ENCODE results near the gene RNU7-1. TPM values are rescaled to one million over a fixed set of nuclear protein-coding genes. Genes with fewer than 3 reads are reported as not detected.

The RNU7-1 gene
- total RNA-seq, 1 experiment from 2014 or later = not detected

Other genes starting within 250 kb of the RNU7-1 start
- gene PIANP, start 243.0 kb upstream of the RNU7-1 start, total RNA-seq (2014; rRNA removed; shearing (Covaris generic)) = 0.12 and 1.5 TPM in 2 replicates
- 61.0 and 63.3 TPM in 2 replicates for gene COPS7A, start 219.8 kb upstream of the RNU7-1 start, total RNA-seq (2014; rRNA removed; shearing (Covaris generic))
- gene MLF2, start 190.7 kb upstream of the RNU7-1 start, total RNA-seq (2014; rRNA removed; shearing (Covaris generic)) = 178 and 215 TPM in 2 replicates
- gene PTMS, start 177.5 kb upstream of the RNU7-1 start, total RNA-seq (2014; rRNA removed; shearing (Covaris generic)) = 126 and 151 TPM in 2 replicates
- 0.10 and 0.12 TPM in 2 replicates for gene LAG3, start 171.3 kb upstream of the RNU7-1 start, total RNA-seq (2014; rRNA removed; shearing (Covaris generic))
- 3.5 and 5.4 TPM in 2 replicates for gene CD4, start 154.3 kb upstream of the RNU7-1 start, total RNA-seq (2014; rRNA removed; shearing (Covaris generic))
- gene GPR162, start 122.0 kb upstream of the RNU7-1 start, total RNA-seq (2014; rRNA removed; shearing (Covaris generic)) = 1.8 and 2.5 TPM in 2 replicates
- gene P3H3, start 115.4 kb upstream of the RNU7-1 start, total RNA-seq (2014; rRNA removed; shearing (Covaris generic)) = 26.9 and 27.3 TPM in 2 replicates
- 0.10 and 0.72 TPM in 2 replicates for gene GNB3, start 102.9 kb upstream of the RNU7-1 start, total RNA-seq (2014; rRNA removed; shearing (Covaris generic))
- 171 and 198 TPM in 2 replicates for gene CDCA3, start 92.5 kb upstream of the RNU7-1 start, total RNA-seq (2014; rRNA removed; shearing (Covaris generic))
- 61.4 and 62.7 TPM in 2 replicates for gene USP5, start 91.7 kb upstream of the RNU7-1 start, total RNA-seq (2014; rRNA removed; shearing (Covaris generic))
- 2,274 and 2,388 TPM in 2 replicates for gene TPI1, start 76.3 kb upstream of the RNU7-1 start, total RNA-seq (2014; rRNA removed; shearing (Covaris generic))
- 3.5 and 4.2 TPM in 2 replicates for gene SPSB2, start 70.5 kb upstream of the RNU7-1 start, total RNA-seq (2014; rRNA removed; shearing (Covaris generic))
- 4.9 and 5.4 TPM in 2 replicates for gene LRRC23, start 39.0 kb upstream of the RNU7-1 start, total RNA-seq (2014; rRNA removed; shearing (Covaris generic))
- gene ENO2, start 29.2 kb upstream of the RNU7-1 start, total RNA-seq (2014; rRNA removed; shearing (Covaris generic)) = 28.6 and 29.0 TPM in 2 replicates
- 3.8 and 6.1 TPM in 2 replicates for gene ATN1, start 15.9 kb upstream of the RNU7-1 start, total RNA-seq (2014; rRNA removed; shearing (Covaris generic))
- gene C12orf57, start 206 bp downstream of the RNU7-1 start, total RNA-seq (2014; rRNA removed; shearing (Covaris generic)) = 245 and 274 TPM in 2 replicates
- 0.24 TPM in 1 of 2 replicates, not detected in the other for gene PTPN6, start 7.5 kb downstream of the RNU7-1 start, total RNA-seq (2014; rRNA removed; shearing (Covaris generic))
- 263 and 303 TPM in 2 replicates for gene PHB2, start 26.8 kb downstream of the RNU7-1 start, total RNA-seq (2014; rRNA removed; shearing (Covaris generic))
- gene EMG1, start 27.1 kb downstream of the RNU7-1 start, total RNA-seq (2014; rRNA removed; shearing (Covaris generic)) = 68.5 and 72.8 TPM in 2 replicates
- 14.8 and 15.5 TPM in 2 replicates for gene LPCAT3, start 74.7 kb downstream of the RNU7-1 start, total RNA-seq (2014; rRNA removed; shearing (Covaris generic))
- 15.3 and 16.3 TPM in 2 replicates for gene C1S, start 116.9 kb downstream of the RNU7-1 start, total RNA-seq (2014; rRNA removed; shearing (Covaris generic))
- 20.4 and 29.3 TPM in 2 replicates for gene C1R, start 148.6 kb downstream of the RNU7-1 start, total RNA-seq (2014; rRNA removed; shearing (Covaris generic))
- gene C1RL, start 165.4 kb downstream of the RNU7-1 start, total RNA-seq (2014; rRNA removed; shearing (Covaris generic)) = 7.1 and 9.0 TPM in 2 replicates
- not detected in 2 replicates for gene RBP5, start 185.1 kb downstream of the RNU7-1 start, total RNA-seq (2014; rRNA removed; shearing (Covaris generic))
- 4.5 and 7.3 TPM in 2 replicates for gene CLSTN3, start 186.6 kb downstream of the RNU7-1 start, total RNA-seq (2014; rRNA removed; shearing (Covaris generic))
- 16.1 and 17.7 TPM in 2 replicates for gene PEX5, start 245.9 kb downstream of the RNU7-1 start, total RNA-seq (2014; rRNA removed; shearing (Covaris generic))

Data from RPMI7951 (cell line).